ENCODE measurements around the gene IL1R2.

IL1R2 gene

GRCh38 chr2:101986376-101986775, 5.4 kb upstream of the IL1R2 start:
- no peak overlapping the region for H2AFZ ChIP-seq (ENCODE audit: low read depth, low read length)
- H3K27me3 ChIP-seq (ENCODE audit: low read depth, low read length), result no peaks in the 10 kb centered on the region
- peaks cover 39% of the 10 kb centered on the region for H3K4me1 ChIP-seq (ENCODE audit: low read length)
- no peak overlapping the region for H3K9ac ChIP-seq (ENCODE audit: low read length)
- H3K4me3 ChIP-seq (ENCODE audit: low read length), result no peak overlapping the region
- no peaks in the 10 kb centered on the region for H3K9me3 ChIP-seq (ENCODE audit: insufficient read depth, low read length)
- no peak for TF ChIP-seq CTCF (IDR thresholded peaks at IDR 0.05; ENCODE audit: low read depth, low read length)
- TF ChIP-seq EZH2phosphoT487 (IDR thresholded peaks at IDR 0.05; ENCODE audit: low read depth), result no peak
- H3K36me3 ChIP-seq (replicated peaks; ENCODE audit: low read depth, low read length), result no peaks in the 10 kb centered on the region
- H4K20me1 ChIP-seq (ENCODE audit: insufficient read depth, low read length), result no peaks in the 10 kb centered on the region
- no peak overlapping the region for H3K4me2 ChIP-seq (ENCODE audit: low read length)
- H3K27ac ChIP-seq (ENCODE audit: low read length), result no peak overlapping the region
- no peaks in the 10 kb centered on the region for H3K79me2 ChIP-seq (ENCODE audit: low read length)

- Histone ChIP-seq H4K20me1 (ENCODE audit: insufficient read depth, low read length) (no peaks in the 10 kb centered on the region), H3K36me3 (replicated peaks; ENCODE audit: low read depth, low read length) (no peaks in the 10 kb centered on the region), H3K4me1 (ENCODE audit: low read length) (peaks cover 46% of the 10 kb centered on the region), H3K27me3 (ENCODE audit: low read depth, low read length) (no peaks in the 10 kb centered on the region), H3K9me3 (ENCODE audit: insufficient read depth, low read length) (no peaks in the 10 kb centered on the region), H3K27ac (ENCODE audit: low read length) (no peak overlapping the region), H2AFZ (ENCODE audit: low read depth, low read length) (no peak overlapping the region), H3K9ac (ENCODE audit: low read length) (no peak overlapping the region), H3K4me3 (ENCODE audit: low read length) (no peak overlapping the region), H3K4me2 (ENCODE audit: low read length) (no peak overlapping the region), H3K79me2 (ENCODE audit: low read length) (no peaks in the 10 kb centered on the region)
- TF ChIP-seq EZH2phosphoT487 (IDR thresholded peaks at IDR 0.05; ENCODE audit: low read depth) (no peak), CTCF (IDR thresholded peaks at IDR 0.05; ENCODE audit: low read depth, low read length) (no peak)
These were observed 4.7 kb upstream of the IL1R2 start for GRCh38 chr2:101986804-101987740.

DNA sequence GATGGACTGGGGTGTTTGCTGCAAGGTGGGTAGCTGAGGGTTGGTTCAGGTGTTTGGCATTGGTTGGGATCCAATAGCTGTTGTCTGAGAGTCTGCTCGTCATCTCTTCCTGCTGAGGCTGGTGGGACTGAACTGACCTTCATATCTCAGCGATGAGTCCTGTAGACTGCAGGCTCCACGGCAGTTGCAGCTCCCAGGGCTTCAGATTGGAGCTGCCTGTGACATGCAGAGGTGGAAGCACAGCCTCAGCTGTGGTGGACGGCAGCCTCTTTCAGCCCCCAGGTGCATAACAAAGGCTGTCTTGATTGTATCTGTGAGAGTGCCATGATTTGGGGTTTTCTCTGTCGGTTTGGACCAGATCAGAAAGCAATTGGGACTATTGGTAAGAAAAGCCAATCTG, 3.9 kb upstream of the IL1R2 start:
- no peaks in the 10 kb centered on the region for H3K79me2 ChIP-seq (ENCODE audit: low read length)
- H3K36me3 ChIP-seq (replicated peaks; ENCODE audit: low read depth, low read length), result no peaks in the 10 kb centered on the region
- no peaks in the 10 kb centered on the region for H3K9me3 ChIP-seq (ENCODE audit: insufficient read depth, low read length)
- H3K4me2 ChIP-seq (ENCODE audit: low read length), result no peak overlapping the region
- H3K27me3 ChIP-seq (ENCODE audit: low read depth, low read length), result no peaks in the 10 kb centered on the region
- no peak for TF ChIP-seq CTCF (IDR thresholded peaks at IDR 0.05; ENCODE audit: low read depth, low read length)
- no peak for TF ChIP-seq EZH2phosphoT487 (IDR thresholded peaks at IDR 0.05; ENCODE audit: low read depth)
- H4K20me1 ChIP-seq (ENCODE audit: insufficient read depth, low read length), result no peaks in the 10 kb centered on the region
- H3K4me3 ChIP-seq (ENCODE audit: low read length), result no peak overlapping the region
- H3K4me1 ChIP-seq (ENCODE audit: low read length), result peaks cover 48% of the 10 kb centered on the region
- H3K27ac ChIP-seq (ENCODE audit: low read length), result no peak overlapping the region
- no peak overlapping the region for H3K9ac ChIP-seq (ENCODE audit: low read length)
- no peak overlapping the region for H2AFZ ChIP-seq (ENCODE audit: low read depth, low read length)

DNA sequence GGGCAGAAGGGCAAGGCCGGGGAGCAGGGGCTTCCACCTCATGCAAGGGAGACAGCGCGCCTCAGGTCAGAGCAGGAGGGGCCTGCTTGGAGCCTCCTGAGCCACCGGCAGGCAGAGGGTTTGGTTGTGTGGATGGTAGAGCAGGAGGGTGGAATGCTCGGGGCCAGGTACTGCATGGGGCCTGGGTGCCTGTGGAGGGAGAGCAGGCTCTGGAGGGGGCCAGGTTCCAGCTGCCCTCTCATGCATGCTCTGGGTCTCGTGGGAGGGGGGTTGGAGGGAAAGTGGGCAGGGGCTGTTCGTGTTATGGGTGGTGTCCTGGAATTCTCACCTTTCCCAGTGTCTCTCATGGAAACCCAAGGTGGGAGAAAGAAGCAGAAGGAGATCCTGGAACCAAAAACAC, 3.2 kb upstream of the IL1R2 start:
- H2AFZ ChIP-seq (ENCODE audit: low read depth, low read length), result no peak overlapping the region
- H3K9ac ChIP-seq (ENCODE audit: low read length), result no peak overlapping the region
- no peak for TF ChIP-seq CTCF (IDR thresholded peaks at IDR 0.05; ENCODE audit: low read depth, low read length)
- no peak for TF ChIP-seq EZH2phosphoT487 (IDR thresholded peaks at IDR 0.05; ENCODE audit: low read depth)
- H3K36me3 ChIP-seq (replicated peaks; ENCODE audit: low read depth, low read length), result no peaks in the 10 kb centered on the region
- H3K4me1 ChIP-seq (ENCODE audit: low read length), result peaks cover 48% of the 10 kb centered on the region
- no peaks in the 10 kb centered on the region for H3K9me3 ChIP-seq (ENCODE audit: insufficient read depth, low read length)
- no peaks in the 10 kb centered on the region for H3K27me3 ChIP-seq (ENCODE audit: low read depth, low read length)
- H3K4me2 ChIP-seq (ENCODE audit: low read length), result no peak overlapping the region
- H3K4me3 ChIP-seq (ENCODE audit: low read length), result no peak overlapping the region
- no peaks in the 10 kb centered on the region for H4K20me1 ChIP-seq (ENCODE audit: insufficient read depth, low read length)
- H3K27ac ChIP-seq (ENCODE audit: low read length), result no peak overlapping the region
- no peaks in the 10 kb centered on the region for H3K79me2 ChIP-seq (ENCODE audit: low read length)
